Limb (tissue), 2 donors: Measurements from ENCODE around the gene CDKAL1.
"Not testable (repeated sequence)": the region's sequence is repeated elsewhere in the genome, so short reads cannot be mapped to it uniquely, and the experiment has no call there.

ENCODE experiments used
- DNase-seq, 2 donors: peaks; one replicate each; pipeline ENCODE4 v3.0.0-alpha.2; 2016; ENCODE audit errors: extremely low spot score in 2 of 2

The CDKAL1 gene

DNA sequence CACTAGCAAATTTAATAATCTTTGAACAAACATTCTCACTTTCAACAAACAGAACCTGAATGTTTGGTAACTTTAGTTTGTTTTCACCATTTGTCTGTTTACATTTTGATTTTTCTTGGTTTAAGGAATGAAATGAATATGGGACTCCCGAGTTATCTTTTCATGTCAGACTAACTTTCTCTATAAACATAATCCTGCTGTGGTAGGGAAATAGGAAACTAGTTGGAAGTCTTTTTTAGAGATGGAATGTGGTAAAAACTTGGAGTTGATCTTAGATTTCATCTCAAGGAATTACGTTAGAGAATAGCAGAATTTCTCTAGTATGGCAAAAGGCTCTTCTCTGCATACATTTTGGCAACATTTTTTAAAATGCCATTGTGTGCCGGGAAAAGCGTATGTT is 206.5 kb downstream of the CDKAL1 start:
- no peak for DNase-seq

- DNase-seq = no peak
Measured at GRCh38 chr6:20741490-20741889, 207.2 kb downstream of the CDKAL1 start.

- no peak for DNase-seq
Measured at GRCh38 chr6:20744911-20745557, 210.8 kb downstream of the CDKAL1 start.

- DNase-seq = no peak
Measured at GRCh38 chr6:20746024-20746423, 211.8 kb downstream of the CDKAL1 start.

DNA sequence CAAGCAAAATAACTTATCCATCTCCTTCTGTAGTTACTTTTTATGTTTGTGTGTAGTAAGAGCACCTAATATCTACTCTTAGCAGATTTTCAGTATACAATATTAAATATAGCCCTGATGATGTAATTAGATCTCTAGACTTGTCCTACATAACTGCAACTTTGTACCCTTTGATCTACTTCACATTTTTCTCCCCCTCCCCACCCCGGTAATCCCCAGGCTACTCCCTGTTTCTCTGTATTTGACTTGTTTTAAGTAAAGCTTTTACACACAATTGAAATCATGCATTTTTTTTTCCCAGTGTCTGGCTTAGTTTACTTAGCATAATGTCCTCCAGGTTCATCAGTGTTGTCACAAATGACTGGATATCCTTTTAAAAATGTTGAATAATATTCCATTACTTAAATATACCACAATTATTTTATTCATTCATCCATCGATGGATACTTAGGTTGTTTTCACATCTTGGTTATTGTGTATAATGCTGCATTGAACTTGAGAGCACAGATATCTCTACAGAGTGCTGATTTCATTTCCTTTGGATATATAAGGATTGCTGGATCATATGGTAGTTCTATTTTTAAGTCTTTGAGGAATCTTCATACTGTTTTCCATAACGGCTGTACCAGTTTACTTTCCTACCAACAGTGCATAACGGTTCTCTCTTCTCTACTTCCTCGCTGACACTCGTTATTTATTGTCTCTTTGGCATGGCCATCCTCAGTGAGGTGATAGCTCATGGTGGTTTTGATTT is 212.7 kb downstream of the CDKAL1 start:
- no peak for DNase-seq

GRCh38 chr6:20747991-20748390 is 213.7 kb downstream of the CDKAL1 start:
- no peak for DNase-seq

DNA sequence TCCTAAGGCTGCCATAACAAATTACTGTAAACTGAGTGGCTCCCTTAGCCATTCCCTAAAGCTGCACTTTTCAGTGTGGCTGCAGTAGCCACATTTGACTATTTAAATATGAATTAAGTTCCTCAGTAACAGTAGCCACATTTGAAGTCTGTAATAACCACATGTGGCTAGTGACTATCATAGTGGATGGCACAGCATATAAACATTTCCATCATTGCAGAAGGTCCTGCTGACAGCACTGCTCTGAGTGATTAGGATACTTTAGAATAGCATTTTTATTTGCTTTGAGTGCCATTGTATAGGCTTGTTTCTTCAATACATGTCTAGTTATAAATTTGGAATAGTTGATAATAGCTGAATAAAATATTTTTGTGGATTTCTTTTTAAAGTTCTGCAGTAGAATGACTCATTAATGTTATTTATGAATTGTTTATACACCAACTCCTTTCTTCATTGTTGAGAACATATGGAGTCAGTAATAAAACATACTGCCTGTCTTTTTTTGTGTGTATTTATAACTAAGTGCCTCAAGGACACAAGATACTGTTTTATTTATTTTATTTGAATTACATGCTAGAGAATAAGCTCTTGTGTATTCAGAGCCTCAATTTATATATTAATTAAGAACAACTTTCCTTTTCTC is 217.2 kb downstream of the CDKAL1 start:
- DNase-seq = no peak

- DNase-seq = no peak
Measured at GRCh38 chr6:20755631-20756030, 221.4 kb downstream of the CDKAL1 start.

GRCh38 chr6:20756584-20757147 is 222.4 kb downstream of the CDKAL1 start:
- not testable (repeated sequence) for DNase-seq

GRCh38 chr6:20757761-20758160 is 223.5 kb downstream of the CDKAL1 start:
- DNase-seq = no peak

GRCh38 chr6:20763296-20763695 is 229.0 kb downstream of the CDKAL1 start:
- DNase-seq = no peak

- no peak for DNase-seq
Measured at GRCh38 chr6:20769631-20770030, 235.4 kb downstream of the CDKAL1 start.

GRCh38 chr6:20770773-20771172 is 236.5 kb downstream of the CDKAL1 start:
- DNase-seq = no peak

DNA sequence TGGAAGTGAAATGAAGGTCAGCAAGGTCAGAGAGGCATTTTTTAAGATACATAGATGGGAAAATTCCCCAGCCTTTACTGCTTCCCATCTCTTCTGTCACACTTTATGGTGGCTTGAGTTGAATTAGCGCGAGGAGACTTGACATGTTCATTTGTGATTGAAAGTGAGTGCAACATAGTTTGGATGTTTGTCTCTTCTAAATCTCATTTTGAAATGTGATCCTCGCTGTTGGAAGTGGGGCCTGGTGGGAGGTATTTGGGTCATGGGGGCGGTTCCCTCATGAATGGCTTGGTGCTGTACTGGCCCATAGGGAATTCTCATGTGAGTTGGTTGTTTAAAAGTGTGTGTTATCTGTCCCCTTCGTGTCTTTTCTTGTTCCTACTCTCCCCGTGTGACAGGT is 237.2 kb downstream of the CDKAL1 start:
- DNase-seq = no peak

DNA sequence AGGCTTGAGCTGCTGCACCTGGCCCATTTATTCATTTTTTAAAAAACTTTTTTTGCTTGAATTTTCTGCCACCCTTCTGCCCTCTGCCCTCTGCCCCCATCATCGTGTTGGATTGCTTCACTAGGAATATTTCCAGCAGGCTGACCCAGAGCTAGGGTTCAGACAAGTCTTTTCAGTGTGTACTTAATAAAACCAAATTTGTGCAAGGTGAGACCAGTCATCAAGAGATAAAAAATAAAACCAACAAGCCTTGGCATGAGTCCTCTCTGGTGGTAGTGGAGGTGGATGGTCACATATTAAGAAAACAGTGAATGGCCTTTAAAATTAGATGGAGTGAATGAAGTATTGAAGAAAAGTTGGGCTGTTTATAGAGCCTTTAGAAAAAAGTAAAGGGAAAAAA is 239.6 kb downstream of the CDKAL1 start:
- no peak for DNase-seq

DNA sequence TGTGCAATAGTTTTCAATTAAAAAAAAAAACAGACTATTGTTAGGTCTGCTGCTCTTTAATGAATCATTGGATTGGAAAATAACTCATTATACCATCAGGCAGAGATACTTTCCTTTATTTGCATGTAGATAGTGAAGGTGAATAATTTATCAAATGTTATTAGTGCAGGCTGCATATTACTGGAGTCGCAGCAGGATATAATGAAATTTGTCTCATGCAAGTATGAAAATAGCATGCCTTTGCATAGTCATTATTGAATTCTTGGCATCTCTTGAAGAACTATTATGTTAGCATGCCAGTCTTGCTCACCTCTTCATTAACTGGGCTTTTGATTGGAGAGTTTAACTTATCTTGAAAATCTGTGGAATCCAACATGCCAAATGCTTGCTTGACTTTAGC is 241.7 kb downstream of the CDKAL1 start:
- no peak for DNase-seq

GRCh38 chr6:20777801-20778200 is 243.5 kb downstream of the CDKAL1 start:
- DNase-seq = no peak

GRCh38 chr6:20778459-20778858 is 244.2 kb downstream of the CDKAL1 start:
- DNase-seq = no peak

GRCh38 chr6:20778912-20779311 is 244.7 kb downstream of the CDKAL1 start:
- DNase-seq = no peak

DNA sequence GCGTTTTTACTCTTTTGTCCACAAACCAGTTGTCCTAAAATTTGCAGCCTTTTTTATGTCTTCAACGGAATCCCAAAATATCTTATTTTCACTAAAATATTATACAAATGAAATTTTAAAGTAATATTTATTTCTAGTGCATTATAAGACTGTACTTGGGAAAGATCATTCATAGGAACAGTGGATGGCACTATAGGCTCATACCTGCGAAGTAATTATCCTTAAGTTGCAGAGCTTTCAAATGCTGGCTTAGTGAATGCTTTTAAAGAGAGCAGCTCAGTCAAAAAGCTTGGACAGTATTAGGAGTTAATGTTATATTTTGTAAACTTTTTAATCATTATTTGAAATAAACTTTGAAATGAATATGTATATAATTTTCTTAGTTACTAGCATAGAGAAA is 254.9 kb downstream of the CDKAL1 start:
- DNase-seq = peak in 1 of 2 donors; percentile 21

GRCh38 chr6:20790032-20790791 is 256.0 kb downstream of the CDKAL1 start:
- DNase-seq = no peak

DNA sequence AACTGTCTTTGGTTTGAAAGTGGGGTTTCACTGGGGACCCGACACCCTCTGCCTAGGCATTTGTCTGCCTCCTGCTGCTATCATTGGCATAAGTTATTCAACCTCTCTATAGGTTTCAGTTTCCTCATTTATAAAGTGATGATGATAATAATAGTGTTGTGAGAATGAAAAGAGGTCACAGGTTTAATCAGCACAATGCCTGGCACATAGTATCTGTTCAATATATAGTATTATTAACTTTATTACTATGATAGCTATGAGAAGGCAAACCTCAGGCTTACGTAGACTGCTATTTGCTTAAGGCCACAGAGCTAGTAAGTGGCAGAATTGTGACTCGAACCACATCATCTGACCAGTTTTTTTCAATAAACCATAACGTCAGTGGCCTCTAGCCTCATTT is 256.8 kb downstream of the CDKAL1 start:
- no peak for DNase-seq
